Aorta (tissue), 5 donors: Measurements from ENCODE around the gene ATXN3. TPM values are rescaled to one million over a fixed set of nuclear protein-coding genes. Genes with fewer than 3 reads are reported as not detected.

Experiments
- ATAC-seq: fragments of 200-7000 bp; cut with Tn5 transposase; one replicate; pipeline ENCODE4 v1.9.1; 2022; ENCODE audit warnings: moderate library complexity; ENCODE audit not compliant: low FRiP score
- DNase-seq, 2 donors: peaks; one replicate each; pipeline ENCODE4 v3.0.0-alpha.2; 2020
- H3K27ac ChIP-seq, 2 donors: one replicate each; pipeline ENCODE4 v1.5.1; 2013; ENCODE audit warnings: low read length in 2 of 2, mild to moderate bottlenecking in 2 of 2, moderate library complexity in 2 of 2, control low read depth in 1 of 2, inconsistent platforms in 1 of 2, low read depth in 1 of 2
- H3K27me3 ChIP-seq, 2 donors: one replicate each; pipeline ENCODE4 v1.6.1; 2013; ENCODE audit warnings: control low read depth in 1 of 2, low read length in 1 of 2, mild to moderate bottlenecking in 1 of 2, moderate library complexity in 1 of 2; ENCODE audit not compliant: insufficient read depth in 2 of 2, control insufficient read depth in 1 of 2
- H3K36me3 ChIP-seq, 2 donors: one replicate each; pipeline ENCODE4 v1.6.1; 2013; ENCODE audit warnings: control low read depth in 1 of 2, low read length in 1 of 2, mild to moderate bottlenecking in 1 of 2; ENCODE audit not compliant: insufficient read depth in 2 of 2, control insufficient read depth in 1 of 2
- H3K4me1 ChIP-seq, 2 donors: one replicate each; pipeline ENCODE4 v1.6.1; 2013; ENCODE audit warnings: low read length in 2 of 2, control low read depth in 1 of 2, mild to moderate bottlenecking in 1 of 2, moderate library complexity in 1 of 2; ENCODE audit not compliant: insufficient read depth in 2 of 2, control insufficient read depth in 1 of 2
- H3K4me3 ChIP-seq, 2 donors: one replicate each; pipeline ENCODE4 v1.5.1; 2013; ENCODE audit warnings: low read length in 2 of 2, control low read depth in 1 of 2, mild to moderate bottlenecking in 1 of 2
- H3K9me3 ChIP-seq: one replicate; pipeline ENCODE4 v1.6.1; 2013; ENCODE audit warnings: mild to moderate bottlenecking, low read length; ENCODE audit not compliant: control insufficient read depth
- WGBS, 2 donors: extraction: QIAGEN DNeasy Blood & Tissue Kit; methylation state at CpG; one replicate each; pipeline ENCODE4 v1.1.7; 2013; 5-methylcytosine and 5-hydroxymethylcytosine counted together
- intact Hi-C, 2 donors: fragments of 100-400 bp; cut with DNase I; formaldehyde crosslinking; loops; one replicate each; pipeline versions ENCODE4 v1.14.2 to v1.15.0; 2022
- long read RNA-seq, 2 donors: library from polyadenylated mRNA; unstranded; transcript quantifications; one replicate each; pipeline ENCODE4 v2.0.0, GENCODE V29; 2020 to 2021
- polyA plus RNA-seq, 2 donors: library from polyadenylated mRNA; stranded (reverse); fragments of 200-250 nt; gene quantifications; one replicate each; pipeline ENCODE4 v1.2.3, GENCODE V29; 2013
- total RNA-seq, 2 donors: library from RNA; stranded (reverse); fragmentation: NEBNext Ultra II Directional; extraction: Animal tissue kit (Norgen Biotek cat#: 25700); gene quantifications; one replicate each; pipeline ENCODE4 v1.2.1, GENCODE V29; 2021
- donor health status: healthy with polysubstance abuse.
- donor health status: Bipolar disorder and iron deficiency.
- donor health status: DM: no; HTN: no; CAD: no.
- donor health status: DM: no; HTN: no; CAD: no.
- donor health status: DM: yes; HTN: yes; CAD: no.

The ATXN3 gene
- total RNA-seq (10 to 100 TPM; 49.4 to 59.0 TPM), polyA plus RNA-seq (10 to 100 TPM; 18.9 to 30.2 TPM)
- long read RNA-seq, donor 1, full-length matches to known transcripts = 17 of 40 reads
- long read RNA-seq, donor 1, partial matches to known transcripts = 6 of 40 reads
- long read RNA-seq, donor 1, other reads (novel, unspliced or antisense) = 17 of 40 reads
- long read RNA-seq, donor 2, full-length matches to known transcripts = 5 of 15 reads
- long read RNA-seq, donor 2, partial matches to known transcripts = 2 of 15 reads
- long read RNA-seq, donor 2, other reads (novel, unspliced or antisense) = 8 of 15 reads

DNA sequence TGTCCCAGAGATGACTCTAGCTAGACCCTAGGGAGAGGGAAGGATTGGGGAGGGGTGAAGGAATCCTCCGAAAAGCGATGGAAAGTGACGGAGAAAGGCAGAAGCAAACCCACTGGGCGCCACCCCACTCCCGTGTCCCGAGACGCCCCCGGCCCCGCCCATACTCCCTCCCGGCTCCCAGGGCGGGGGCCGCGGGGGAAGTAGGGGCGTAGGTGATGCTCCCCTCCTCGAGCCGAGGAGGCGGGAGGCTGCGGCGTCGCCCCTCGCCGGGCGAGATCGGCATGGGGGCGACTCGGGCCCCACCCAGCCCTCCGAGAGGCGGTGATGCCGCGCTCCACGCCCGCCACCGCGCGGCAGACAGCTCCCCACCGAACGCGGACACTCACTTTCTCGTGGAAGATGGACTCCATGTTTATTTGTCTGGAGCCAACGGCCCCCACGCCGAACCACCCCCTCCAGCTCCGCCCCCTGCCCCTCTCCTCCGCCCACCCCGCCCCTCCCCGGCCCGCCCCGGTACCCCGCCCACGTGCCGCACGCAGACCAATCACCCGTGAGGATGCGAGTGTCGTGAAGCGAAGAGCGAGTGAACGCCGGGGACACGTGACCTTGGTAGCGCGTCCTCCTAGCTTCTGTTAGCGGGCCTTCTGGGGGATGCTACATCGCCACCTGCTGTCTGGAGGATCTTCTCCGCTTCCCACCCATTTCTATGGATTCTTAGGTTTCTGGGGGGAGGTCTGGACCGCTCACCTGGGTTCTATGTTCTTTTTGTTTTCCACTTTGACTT lies at the start of gene ATXN3:
ATXN3 (minus strand) TSS at position 440 of the 784 bp plus-strand sequence; CDS start at position 410, 30 bp downstream.
- intact Hi-C loops = no loop called here

GRCh38 chr14:92154283-92154942 lies 48.0 kb upstream of the ATXN3 start:
- WGBS, 2 donors = 1 to 6% methylated on average over 3 of the region's 3 CpGs
- Histone ChIP-seq H3K4me1 (peaks cover 0 to 2% of the 10 kb centered on the region in 2 donors), H3K27me3 (no peaks in the 10 kb centered on the region), H3K27ac (no peak overlapping the region), H3K36me3 (peaks cover 3 to 7% of the 10 kb centered on the region in 2 donors), H3K9me3 (no peaks in the 10 kb centered on the region), H3K4me3 (no peak overlapping the region)
- ATAC-seq (no peak), DNase-seq (no peak)
- intact Hi-C loops = no loop called here

More for the DNA sequence above, at the start of gene ATXN3:
- 1% methylated on average over 43 to 66 of the region's 66 CpGs for WGBS, 2 donors
- ATAC-seq = peak; percentile 97
- H3K36me3 ChIP-seq = no peaks in the 10 kb centered on the region
- H3K4me1 ChIP-seq = peaks cover 0 to 2% of the 10 kb centered on the region in 2 donors
- DNase-seq = peak; percentile 98 to 99
- no peaks in the 10 kb centered on the region for H3K27me3 ChIP-seq
- no peaks in the 10 kb centered on the region for H3K9me3 ChIP-seq
- H3K27ac ChIP-seq = peak within 1 kb of the TSS in 1 of 2 donors; percentile 99
- peak within 1 kb of the TSS; percentile 87 to 98 for H3K4me3 ChIP-seq

DNA sequence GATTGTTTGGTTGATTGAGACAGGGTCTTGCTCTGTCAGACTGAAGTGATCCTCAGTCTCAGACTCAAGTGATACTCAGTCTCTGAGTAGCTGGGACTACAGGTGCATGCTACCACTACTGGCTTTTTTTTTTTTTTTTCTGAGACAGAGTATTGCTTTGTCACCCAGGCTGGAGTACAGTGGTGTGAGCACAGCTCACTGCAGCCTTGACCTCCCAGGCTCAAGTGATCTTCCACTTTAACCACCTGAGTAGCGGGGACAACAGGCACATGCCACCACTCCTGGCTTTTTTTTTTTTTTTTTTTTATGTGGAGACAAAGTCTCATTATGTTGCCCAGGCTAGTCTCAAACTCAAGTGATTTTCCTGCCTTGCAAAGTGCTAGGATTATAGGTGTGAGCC lies 47.2 kb upstream of the ATXN3 start:
- intact Hi-C loops = no loop called here
- peaks cover 3 to 5% of the 10 kb centered on the region in 2 donors for H3K36me3 ChIP-seq
- ATAC-seq (no peak), DNase-seq (no peak)
- H3K27ac ChIP-seq = peak overlapping the region in 1 of 2 donors; percentile 63
- H3K9me3 ChIP-seq = no peaks in the 10 kb centered on the region
- 98 to 100% methylated on average over 1 of the region's 1 CpG for WGBS, 2 donors
- peaks cover 0 to 2% of the 10 kb centered on the region in 2 donors for H3K4me1 ChIP-seq
- H3K4me3 ChIP-seq = no peak overlapping the region
- no peaks in the 10 kb centered on the region for H3K27me3 ChIP-seq

- Histone ChIP-seq H3K36me3 (peaks cover 0 to 4% of the 10 kb centered on the region in 2 donors), H3K27ac (no peak overlapping the region), H3K4me3 (no peak overlapping the region), H3K4me1 (no peaks in the 10 kb centered on the region), H3K9me3 (no peaks in the 10 kb centered on the region), H3K27me3 (no peaks in the 10 kb centered on the region)
- intact Hi-C loops = no loop called here
- ATAC-seq = no peak
- no peak for DNase-seq
- WGBS, 2 donors = 86 to 91% methylated on average over 2 of the region's 2 CpGs
Measured at GRCh38 chr14:92144708-92145107, 38.3 kb upstream of the ATXN3 start.

DNA sequence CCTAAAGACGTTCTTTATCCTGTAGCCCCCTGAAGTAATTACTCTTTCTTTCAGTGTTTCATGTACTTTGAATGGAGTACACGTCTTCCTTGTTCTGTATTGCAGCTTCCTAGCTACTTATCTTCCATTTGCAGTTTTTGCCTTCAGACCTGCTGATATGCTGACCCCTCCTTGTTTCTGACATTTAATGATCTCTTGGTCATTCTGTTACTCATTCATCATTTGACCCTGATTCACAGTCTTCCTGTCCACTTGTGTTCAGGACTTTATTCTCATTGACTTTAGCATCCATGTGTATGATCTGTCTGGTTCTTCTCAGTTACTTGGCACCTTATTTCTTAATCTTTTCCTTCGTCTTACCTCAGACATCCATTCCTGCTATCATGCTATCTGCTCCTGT lies 37.6 kb upstream of the ATXN3 start:
- ATAC-seq = no peak
- H3K4me3 ChIP-seq = no peak overlapping the region

DNA sequence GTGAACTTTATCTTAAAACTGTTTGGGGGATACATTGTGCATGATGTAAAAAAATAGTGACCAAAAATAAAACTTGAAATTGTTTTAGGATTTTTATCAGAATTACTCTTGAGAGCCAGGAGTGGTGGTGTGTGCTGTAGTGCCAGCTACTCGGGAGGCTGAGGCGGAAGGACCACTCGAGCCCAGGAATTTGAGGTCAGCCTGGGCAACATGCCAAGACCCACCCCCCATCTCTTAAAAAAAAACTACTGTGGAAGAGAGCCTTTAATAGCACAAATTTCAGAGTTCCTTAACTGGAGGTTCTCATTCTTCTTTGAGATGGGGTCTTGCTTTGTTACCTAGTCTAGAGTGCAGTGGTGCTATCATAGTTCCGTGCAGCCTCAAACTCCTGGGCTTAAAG lies 36.9 kb upstream of the ATXN3 start:
- no peak overlapping the region for H3K27ac ChIP-seq
- no peak overlapping the region for H3K4me3 ChIP-seq
- H3K4me1 ChIP-seq = no peaks in the 10 kb centered on the region
- H3K27me3 ChIP-seq = no peaks in the 10 kb centered on the region
- no peak for ATAC-seq
- 36 to 41% methylated on average over 4 of the region's 4 CpGs for WGBS, 2 donors
- H3K9me3 ChIP-seq = no peaks in the 10 kb centered on the region
- DNase-seq = no peak
- intact Hi-C loops = no loop called here
- peaks cover 0 to 4% of the 10 kb centered on the region in 2 donors for H3K36me3 ChIP-seq

More for the DNA sequence above, 37.6 kb upstream of the ATXN3 start:
- Histone ChIP-seq H3K27me3 (no peaks in the 10 kb centered on the region), H3K36me3 (peaks cover 0 to 4% of the 10 kb centered on the region in 2 donors), H3K9me3 (no peaks in the 10 kb centered on the region), H3K27ac (no peak overlapping the region), H3K4me1 (no peaks in the 10 kb centered on the region)
- intact Hi-C loops = no loop called here
- 85 to 93% methylated on average over 3 of the region's 3 CpGs for WGBS, 2 donors
- no peak for DNase-seq

DNA sequence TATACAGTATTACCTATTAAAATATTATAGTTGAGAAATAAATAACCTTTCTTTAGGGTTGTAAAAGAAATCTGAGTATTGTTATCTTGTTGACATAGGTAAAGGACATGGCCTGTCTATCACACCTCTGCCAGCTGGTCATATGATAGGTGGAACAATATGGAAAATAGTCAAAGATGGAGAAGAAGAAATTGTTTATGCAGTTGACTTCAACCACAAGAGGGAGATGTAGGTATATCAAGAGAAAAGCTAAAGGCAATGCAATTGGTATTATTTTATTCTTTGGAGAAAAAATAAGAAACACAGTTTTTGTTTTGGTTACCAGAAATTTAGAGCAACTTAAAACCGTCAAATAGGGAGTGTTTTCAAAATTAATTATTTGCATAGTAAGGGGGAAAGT lies 28.9 kb upstream of the ATXN3 start:
- no peak for ATAC-seq
- intact Hi-C loops = loop anchor here (2.0 to 10.0 kb wide), 2 partner anchors 322 to 650 kb away; no protein-coding TSS in a partner anchor

GRCh38 chr14:92134456-92134855 lies 28.1 kb upstream of the ATXN3 start:
- DNase-seq (no peak), ATAC-seq (no peak)
- H3K4me3 ChIP-seq = no peak overlapping the region
- H3K27me3 ChIP-seq = no peaks in the 10 kb centered on the region
- H3K9me3 ChIP-seq = no peaks in the 10 kb centered on the region
- no peaks in the 10 kb centered on the region for H3K4me1 ChIP-seq
- H3K36me3 ChIP-seq = peaks cover 0 to 2% of the 10 kb centered on the region in 2 donors
- intact Hi-C loops = loop anchor here (2.0 to 10.0 kb wide), 4 partner anchors 322 to 650 kb away; no protein-coding TSS in a partner anchor
- WGBS, 2 donors = 63 to 70% methylated on average over 1 of the region's 1 CpG
- H3K27ac ChIP-seq = no peak overlapping the region

More for the DNA sequence above, 28.9 kb upstream of the ATXN3 start:
- Histone ChIP-seq H3K4me1 (no peaks in the 10 kb centered on the region), H3K9me3 (no peaks in the 10 kb centered on the region), H3K27ac (no peak overlapping the region), H3K36me3 (peaks cover 0 to 2% of the 10 kb centered on the region in 2 donors), H3K27me3 (no peaks in the 10 kb centered on the region), H3K4me3 (no peak overlapping the region)
- 3 to 7% methylated on average over 1 of the region's 1 CpG for WGBS, 2 donors
- no peak for DNase-seq
